HepG2 (cell line): ENCODE results near the gene USP5. TPM values are rescaled to one million over a fixed set of nuclear protein-coding genes. Genes with fewer than 3 reads are reported as not detected.

Experiments used
- ATRX ChIP-seq: sonication (generic); formaldehyde crosslinking; IDR thresholded peaks from 2 replicates; pipeline ENCODE4 v1.4.0; 2020; ENCODE audit warnings: missing genetic modification reagents, borderline replicate concordance
- BHLHE40 ChIP-seq: IDR thresholded peaks from 2 replicates; pipeline ENCODE4 v1.6.1; 2011; ENCODE audit warnings: low read length, improper control_type of control experiment
- BRF2 ChIP-seq: sonication (generic); formaldehyde crosslinking; IDR thresholded peaks from 2 replicates; pipeline ENCODE4 v1.8.1; 2022; ENCODE audit warnings: mild to moderate bottlenecking, missing genetic modification reagents
- FOSL2 ChIP-seq: sonication (generic); formaldehyde crosslinking; IDR thresholded peaks from 2 replicates; pipeline ENCODE4 v1.4.0; 2020; ENCODE audit warnings: missing genetic modification reagents
- HIVEP1 ChIP-seq: sonication (generic); formaldehyde crosslinking; IDR thresholded peaks from 2 replicates; pipeline ENCODE4 v1.4.0; 2020; ENCODE audit warnings: mild to moderate bottlenecking, missing genetic modification reagents
- HMGXB4 ChIP-seq, 2 experiments: sonication (generic) in 1 of 2; formaldehyde crosslinking in 1 of 2; IDR thresholded peaks; 2 replicates each; pipeline versions ENCODE4 v1.4.0 to v1.6.1; 2018 to 2020; ENCODE audit warnings: missing genetic modification reagents in 2 of 2, borderline replicate concordance in 1 of 2, low read depth in 1 of 2, mild to moderate bottlenecking in 1 of 2, missing biosample characterization in 1 of 2
- HOMEZ ChIP-seq: IDR thresholded peaks from 2 replicates; pipeline ENCODE4 v1.6.1; 2016; ENCODE audit warnings: low read depth
- KDM3A ChIP-seq: IDR thresholded peaks from 2 replicates; pipeline ENCODE4 v1.6.1; 2018; ENCODE audit warnings: low read depth, missing compliant biosample characterization
- KLF9 ChIP-seq: IDR thresholded peaks from 2 replicates; pipeline ENCODE4 v1.6.1; 2016; ENCODE audit warnings: low read depth
- MLLT10 ChIP-seq: sonication (generic); formaldehyde crosslinking; IDR thresholded peaks from 2 replicates; pipeline ENCODE4 v1.4.0; 2020; ENCODE audit warnings: missing genetic modification reagents
- ZBTB46 ChIP-seq: sonication (generic); formaldehyde crosslinking; IDR thresholded peaks from 2 replicates; pipeline ENCODE4 v1.4.0; 2020; ENCODE audit warnings: mild to moderate bottlenecking, missing genetic modification reagents, borderline replicate concordance
- ZFX ChIP-seq: sonication (generic); formaldehyde crosslinking; IDR thresholded peaks from 2 replicates; pipeline ENCODE4 v1.4.0; 2020; ENCODE audit warnings: mild to moderate bottlenecking, low read depth, missing genetic modification reagents, moderate library complexity
- ZNF251 ChIP-seq: sonication (generic); formaldehyde crosslinking; IDR thresholded peaks from 2 replicates; pipeline ENCODE4 v1.9.0; 2021; ENCODE audit warnings: mild to moderate bottlenecking, missing genetic modification reagents
- ZNF329 ChIP-seq: sonication (generic); formaldehyde crosslinking; IDR thresholded peaks from 2 replicates; pipeline ENCODE4 v1.9.0; 2021; ENCODE audit warnings: low read depth, mild to moderate bottlenecking, missing genetic modification reagents
- ZNF503 ChIP-seq: sonication (generic); formaldehyde crosslinking; IDR thresholded peaks from 2 replicates; pipeline ENCODE4 v1.4.0; 2020; ENCODE audit warnings: missing genetic modification reagents
- ZNF710 ChIP-seq: sonication (generic); formaldehyde crosslinking; IDR thresholded peaks from 2 replicates; pipeline ENCODE4 v1.5.0; 2020; ENCODE audit warnings: mild to moderate bottlenecking, missing genetic modification reagents, borderline replicate concordance
- polyA plus RNA-seq, 8 experiments: library from polyadenylated mRNA; depleted of rRNA in 3 of 8; stranded (reverse) in 7 of 8; unstranded in 1 of 8; fragments of >200 nt; fragmentation: Illumina TruSeq in 4 of 8; extraction: Trizol in 4 of 8; gene quantifications; 2 replicates each; pipeline versions ENCODE4 v1.2.1 to v1.2.3, GENCODE V29; 2011 to 2016; ENCODE audit warnings: low read depth in 4 of 8, missing spikeins in 1 of 8, mixed read lengths in 1 of 8; ENCODE audit not compliant: insufficient read depth in 1 of 8
- total RNA-seq, 5 experiments: library from RNA; depleted of rRNA; stranded (reverse); fragments of >200 nt; fragmentation: Illumina TruSeq; extraction: Trizol; gene quantifications; 2 replicates each; pipeline ENCODE4 v1.2.3, GENCODE V29; 2016; ENCODE audit warnings: low read depth in 1 of 5

Gene USP5
- total and polyA plus RNA-seq, 2 of the 13 experiments (the other 11 are each of a cell fraction or from before 2014, with no cell fraction given): 39.6 to 56.0 TPM

- 0 out of 2 replicates have a peak, but pooled peaks have one; percentile 27 for TF ChIP-seq ZBTB46
- 0 out of 2 replicates have a peak, but pooled peaks have one; percentile 18 for TF ChIP-seq KDM3A (CRISPR knock-in tag)
- TF ChIP-seq MLLT10 (CRISPR knock-in tag): no peak
- TF ChIP-seq ZNF503 (CRISPR knock-in tag): peak; percentile 42; the same call in 1 of the 2 replicates
- TF ChIP-seq ZNF710 (CRISPR knock-in tag): peak; percentile 34; the same call in 1 of the 2 replicates
- TF ChIP-seq HOMEZ (CRISPR knock-in tag): peak; percentile 11; the same call in 1 of the 2 replicates
- no peak; the same call in 1 of the 2 replicates for TF ChIP-seq ZNF329 (CRISPR knock-in tag)
- 0 out of 2 replicates have a peak, but pooled peaks have one; percentile 34 for TF ChIP-seq ZNF251
- TF ChIP-seq FOSL2: peak; percentile 60
- TF ChIP-seq BRF2 (CRISPR knock-in tag): peak; percentile 7; the same call in 1 of the 2 replicates
- TF ChIP-seq HIVEP1: no peak; the same call in 1 of the 2 replicates
- peak; percentile 90 to 95 for TF ChIP-seq HMGXB4 (CRISPR knock-in tag; IDR thresholded peaks at IDR 0.05; ENCODE audit: borderline replicate concordance in 1 of 2, low read depth in 1 of 2)
- peak; percentile 99 for TF ChIP-seq KLF9
- peak; percentile 62; the same call in 1 of the 2 replicates for TF ChIP-seq BHLHE40
- no peak for TF ChIP-seq ATRX (CRISPR knock-in tag)
- TF ChIP-seq ZFX (CRISPR knock-in tag): peak; percentile 77; the same call in 1 of the 2 replicates
Measured at GRCh38 chr12:6872073-6873048, 20.4 kb downstream of the USP5 start (continued).
